ENCODE results near the gene HMCN2.
"Not testable (repeated sequence)": the region's sequence is repeated elsewhere in the genome, so short reads cannot be mapped to it uniquely, and the experiment has no call there.

The HMCN2 gene

GRCh38 chr9:130396581-130396980 is 131.0 kb downstream of the HMCN2 start:
- DNase-seq = no peak

- DNase-seq = no peak
Measured at GRCh38 chr9:130398487-130399240, 133.1 kb downstream of the HMCN2 start.

- DNase-seq = no peak
Measured at GRCh38 chr9:130399768-130400167, 134.2 kb downstream of the HMCN2 start.

GRCh38 chr9:130400870-130401269 is 135.3 kb downstream of the HMCN2 start:
- DNase-seq = no peak

- not testable (repeated sequence) for DNase-seq
Measured at GRCh38 chr9:130401742-130402141, 136.2 kb downstream of the HMCN2 start.

- DNase-seq = no peak
Measured at GRCh38 chr9:130402243-130402642, 136.7 kb downstream of the HMCN2 start.

- DNase-seq = no peak
Measured at GRCh38 chr9:130402645-130403440, 137.3 kb downstream of the HMCN2 start.

- no peak for DNase-seq
Measured at GRCh38 chr9:130405657-130406257, 140.2 kb downstream of the HMCN2 start.

GRCh38 chr9:130406278-130406895 is 140.8 kb downstream of the HMCN2 start:
- DNase-seq = no peak

GRCh38 chr9:130407916-130408663 is 142.5 kb downstream of the HMCN2 start:
- DNase-seq = no peak

- DNase-seq = no peak
Measured at GRCh38 chr9:130408669-130409068, 143.1 kb downstream of the HMCN2 start.

GRCh38 chr9:130409246-130409645 is 143.7 kb downstream of the HMCN2 start:
- no peak for DNase-seq

- no peak for DNase-seq
Measured at GRCh38 chr9:130410443-130410842, 144.9 kb downstream of the HMCN2 start.

GRCh38 chr9:130411566-130411915 is 146.0 kb downstream of the HMCN2 start:
- no peak for DNase-seq

- peak; percentile 32 for DNase-seq
Measured at GRCh38 chr9:130414081-130414731, 148.6 kb downstream of the HMCN2 start.

- DNase-seq = no peak
Measured at GRCh38 chr9:130414910-130415746, 149.6 kb downstream of the HMCN2 start.

GRCh38 chr9:130417602-130418001 is 152.0 kb downstream of the HMCN2 start:
- DNase-seq = no peak

- DNase-seq = no peak
Measured at GRCh38 chr9:130418776-130419175, 153.2 kb downstream of the HMCN2 start.

- no peak for DNase-seq
Measured at GRCh38 chr9:130419521-130420035, 154.0 kb downstream of the HMCN2 start.

- no peak for DNase-seq
Measured at GRCh38 chr9:130421154-130421801, 155.7 kb downstream of the HMCN2 start.

Measured in NCI-H2029 (cell line).